Gastroesophageal sphincter (tissue), 3 donors: Measurements from ENCODE around the gene DPPA5.
"Not testable (repeated sequence)": the region's sequence is repeated elsewhere in the genome, so short reads cannot be mapped to it uniquely, and the experiment has no call there.

Experiments
- POLR2A ChIP-seq, 2 donors: fragments of 450-650 bp; IDR thresholded peaks; one replicate each; pipeline ENCODE4 v1.6.1; 2017; ENCODE audit warnings: antibody characterized with exemption in 2 of 2, mild to moderate bottlenecking in 2 of 2, moderate library complexity in 1 of 2
- POLR2AphosphoS5 ChIP-seq: sonication (generic); formaldehyde crosslinking; IDR thresholded peaks from one replicate; pipeline ENCODE4 v1.6.1; 2017; ENCODE audit warnings: antibody characterized with exemption
- TF ChIP-seq, protein P1 (sequence below), 4 experiments: fragments of 200-600 bp in 2 of 4; fragments of 450-650 bp in 2 of 4; sonication (generic) in 1 of 4; IDR thresholded peaks; one replicate each; pipeline ENCODE4 v1.5.1; 2017 to 2019; ENCODE audit warnings: antibody characterized with exemption in 4 of 4, mild to moderate bottlenecking in 2 of 4, moderate library complexity in 2 of 4

DNA sequence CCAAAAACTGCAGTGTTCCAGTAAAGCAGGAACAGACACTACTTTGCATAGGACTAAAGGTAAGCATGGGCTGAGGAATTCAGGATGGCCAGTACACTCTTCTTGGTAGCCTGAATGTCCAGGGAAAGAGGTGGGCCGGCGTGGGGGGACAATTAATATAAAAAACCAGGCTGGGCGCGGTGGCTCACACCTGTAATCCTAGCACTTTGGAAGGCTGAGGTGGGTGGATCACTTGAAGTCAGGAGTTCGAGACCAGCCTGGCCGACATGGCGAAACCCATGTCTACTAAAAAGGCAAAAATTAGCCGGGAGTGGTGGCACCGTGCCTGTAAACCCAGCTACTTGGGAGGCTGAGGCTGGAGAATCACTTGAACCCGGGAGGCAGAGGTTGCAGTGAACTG lies 27.5 kb upstream of the DPPA5 start:
- not testable (repeated sequence) for TF ChIP-seq POLR2A (IDR thresholded peaks at IDR 0.05); POLR2AphosphoS5
- TF ChIP-seq, protein P1, sequence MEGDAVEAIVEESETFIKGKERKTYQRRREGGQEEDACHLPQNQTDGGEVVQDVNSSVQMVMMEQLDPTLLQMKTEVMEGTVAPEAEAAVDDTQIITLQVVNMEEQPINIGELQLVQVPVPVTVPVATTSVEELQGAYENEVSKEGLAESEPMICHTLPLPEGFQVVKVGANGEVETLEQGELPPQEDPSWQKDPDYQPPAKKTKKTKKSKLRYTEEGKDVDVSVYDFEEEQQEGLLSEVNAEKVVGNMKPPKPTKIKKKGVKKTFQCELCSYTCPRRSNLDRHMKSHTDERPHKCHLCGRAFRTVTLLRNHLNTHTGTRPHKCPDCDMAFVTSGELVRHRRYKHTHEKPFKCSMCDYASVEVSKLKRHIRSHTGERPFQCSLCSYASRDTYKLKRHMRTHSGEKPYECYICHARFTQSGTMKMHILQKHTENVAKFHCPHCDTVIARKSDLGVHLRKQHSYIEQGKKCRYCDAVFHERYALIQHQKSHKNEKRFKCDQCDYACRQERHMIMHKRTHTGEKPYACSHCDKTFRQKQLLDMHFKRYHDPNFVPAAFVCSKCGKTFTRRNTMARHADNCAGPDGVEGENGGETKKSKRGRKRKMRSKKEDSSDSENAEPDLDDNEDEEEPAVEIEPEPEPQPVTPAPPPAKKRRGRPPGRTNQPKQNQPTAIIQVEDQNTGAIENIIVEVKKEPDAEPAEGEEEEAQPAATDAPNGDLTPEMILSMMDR (IDR thresholded peaks at IDR 0.05) = not testable (repeated sequence)
